NB4 (cell line): Measurements from ENCODE around the gene RPL32.

Source experiments
- DNase-seq: peaks from one replicate; pipeline ENCODE4 v3.0.0; 2010; ENCODE audit warnings: low read depth
- H3K4me3 ChIP-seq: one replicate; pipeline ENCODE4 v1.5.1; 2011; ENCODE audit warnings: mild to moderate bottlenecking, low read depth, low read length, moderate library complexity
- MYC ChIP-seq: IDR thresholded peaks from 2 replicates; pipeline ENCODE4 v1.6.1; 2011; ENCODE audit warnings: low read depth, low read length
- POLR2A ChIP-seq: IDR thresholded peaks from 2 replicates; pipeline ENCODE4 v1.6.1; 2011; ENCODE audit warnings: mild to moderate bottlenecking; ENCODE audit not compliant: insufficient read length; ENCODE audit errors: extremely low read depth
- TF ChIP-seq, protein P1 (sequence below): IDR thresholded peaks from 2 replicates; pipeline ENCODE4 v1.6.1; 2011; ENCODE audit warnings: low read depth, low read length
- TF ChIP-seq, protein P2 (sequence below): IDR thresholded peaks from one replicate; pipeline ENCODE4 v1.5.1; 2012; ENCODE audit warnings: low read depth, low read length

The RPL32 gene

DNA sequence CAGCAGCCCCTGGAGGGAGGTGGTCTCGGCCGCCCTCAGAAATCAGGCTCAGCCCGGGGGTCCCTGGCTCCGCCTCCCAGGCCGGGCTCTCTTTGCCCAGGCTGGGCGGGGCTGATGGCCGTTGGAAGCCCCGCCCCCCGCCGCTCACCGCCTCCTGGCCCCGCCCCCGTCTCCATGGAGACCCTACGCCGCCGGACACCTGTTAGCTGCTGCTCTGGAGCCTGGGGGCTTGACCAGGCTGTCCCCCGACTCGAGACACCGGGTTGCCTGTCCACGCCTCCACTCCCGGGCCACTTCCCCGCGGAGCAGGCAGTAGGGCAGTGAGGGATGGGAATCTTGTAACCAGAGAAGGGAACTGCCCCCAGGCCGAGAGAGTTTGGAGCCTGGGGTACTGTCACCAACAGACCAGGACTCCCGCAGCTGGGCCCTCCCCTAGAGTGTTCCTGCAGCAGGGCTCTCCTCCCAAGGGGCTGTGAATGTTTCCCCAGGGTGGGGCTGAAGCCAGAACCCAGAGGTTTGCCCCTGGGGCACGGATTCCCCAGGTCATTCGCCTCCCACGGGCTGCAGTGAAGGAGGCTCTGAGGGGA lies 27.8 kb upstream of the RPL32 start:
- DNase-seq: no peak
- TF ChIP-seq, protein P1, sequence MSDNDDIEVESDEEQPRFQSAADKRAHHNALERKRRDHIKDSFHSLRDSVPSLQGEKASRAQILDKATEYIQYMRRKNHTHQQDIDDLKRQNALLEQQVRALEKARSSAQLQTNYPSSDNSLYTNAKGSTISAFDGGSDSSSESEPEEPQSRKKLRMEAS: no peak
- TF ChIP-seq, protein P2, sequence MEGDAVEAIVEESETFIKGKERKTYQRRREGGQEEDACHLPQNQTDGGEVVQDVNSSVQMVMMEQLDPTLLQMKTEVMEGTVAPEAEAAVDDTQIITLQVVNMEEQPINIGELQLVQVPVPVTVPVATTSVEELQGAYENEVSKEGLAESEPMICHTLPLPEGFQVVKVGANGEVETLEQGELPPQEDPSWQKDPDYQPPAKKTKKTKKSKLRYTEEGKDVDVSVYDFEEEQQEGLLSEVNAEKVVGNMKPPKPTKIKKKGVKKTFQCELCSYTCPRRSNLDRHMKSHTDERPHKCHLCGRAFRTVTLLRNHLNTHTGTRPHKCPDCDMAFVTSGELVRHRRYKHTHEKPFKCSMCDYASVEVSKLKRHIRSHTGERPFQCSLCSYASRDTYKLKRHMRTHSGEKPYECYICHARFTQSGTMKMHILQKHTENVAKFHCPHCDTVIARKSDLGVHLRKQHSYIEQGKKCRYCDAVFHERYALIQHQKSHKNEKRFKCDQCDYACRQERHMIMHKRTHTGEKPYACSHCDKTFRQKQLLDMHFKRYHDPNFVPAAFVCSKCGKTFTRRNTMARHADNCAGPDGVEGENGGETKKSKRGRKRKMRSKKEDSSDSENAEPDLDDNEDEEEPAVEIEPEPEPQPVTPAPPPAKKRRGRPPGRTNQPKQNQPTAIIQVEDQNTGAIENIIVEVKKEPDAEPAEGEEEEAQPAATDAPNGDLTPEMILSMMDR: no peak
- no peak for TF ChIP-seq POLR2A
- no peak for TF ChIP-seq MYC
- H3K4me3 ChIP-seq: no peak overlapping the region

DNA sequence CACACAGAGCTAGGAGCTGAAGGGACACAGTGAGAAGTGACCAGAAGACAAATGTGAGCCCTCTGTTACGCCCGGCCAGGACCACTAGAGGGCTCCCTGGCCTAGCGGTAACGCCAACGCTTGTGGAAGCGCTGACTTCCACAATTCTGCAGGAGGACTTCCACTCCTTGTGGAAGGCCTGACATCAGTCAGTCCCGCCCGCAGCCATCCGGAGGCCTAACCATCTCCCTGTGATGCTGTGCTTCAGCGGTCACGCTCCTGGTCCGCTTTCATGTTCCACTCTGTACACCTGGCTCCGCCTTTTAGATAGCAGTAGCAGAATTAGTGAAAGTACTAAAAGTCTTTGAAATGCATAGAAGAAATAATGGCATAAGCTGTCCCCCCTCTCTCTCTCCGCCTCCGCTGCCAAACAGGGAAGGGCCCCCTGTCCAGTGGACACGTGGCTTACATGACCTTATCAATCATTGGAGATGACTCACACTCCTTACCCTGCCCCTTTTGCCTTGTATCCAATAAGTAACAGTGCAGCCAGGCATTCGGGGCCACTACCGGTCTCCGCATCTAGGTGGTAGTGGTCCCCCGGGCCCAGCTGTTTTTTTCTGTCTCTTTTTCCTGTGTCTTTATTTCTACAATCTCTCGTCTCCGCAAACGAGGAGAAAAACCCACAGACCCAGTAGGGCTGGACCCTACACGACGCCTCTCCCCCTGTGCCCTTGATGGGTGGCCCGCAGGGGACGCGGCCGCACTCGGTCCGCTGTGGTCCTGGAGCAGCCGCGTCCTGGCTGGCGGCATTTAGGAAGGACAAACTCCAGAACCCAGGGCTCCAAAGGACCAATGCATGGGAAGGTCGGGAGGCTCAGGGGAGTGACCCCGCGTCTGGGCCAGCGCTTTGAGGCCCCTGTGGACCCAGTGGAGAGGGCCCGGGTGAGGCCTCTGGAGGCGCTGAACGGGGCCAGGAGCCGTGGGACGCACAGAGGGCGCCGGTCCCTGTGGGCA lies 27.0 kb upstream of the RPL32 start:
- TF ChIP-seq, protein P1: no peak
- TF ChIP-seq MYC (no peak), POLR2A (no peak)
- TF ChIP-seq, protein P2: peak; percentile 94
- H3K4me3 ChIP-seq: no peak overlapping the region
- peak; percentile 79 for DNase-seq

DNA sequence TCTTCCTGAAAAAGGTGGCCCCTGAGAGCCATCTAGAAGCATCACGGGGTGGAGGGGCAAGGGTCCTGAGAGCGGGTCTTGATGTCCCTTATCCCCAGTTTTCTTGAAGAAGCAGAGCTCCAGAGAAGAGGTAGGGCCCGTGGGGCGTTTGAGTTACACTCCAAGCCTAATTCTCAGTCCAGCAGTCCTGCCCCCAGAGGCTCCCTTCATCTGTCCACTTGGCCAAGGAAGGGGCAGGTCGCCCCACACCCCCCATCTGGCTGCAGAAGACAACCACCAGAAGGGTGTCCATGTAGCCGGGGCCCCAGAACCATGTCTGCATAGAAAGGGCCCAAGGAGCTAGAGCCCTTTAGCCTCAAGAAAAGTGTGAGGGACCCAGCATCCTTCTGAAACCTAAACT lies 25.5 kb upstream of the RPL32 start:
- DNase-seq: no peak
- H3K4me3 ChIP-seq: no peak overlapping the region
- TF ChIP-seq, protein P1: no peak
- TF ChIP-seq, protein P2: no peak
- TF ChIP-seq POLR2A (no peak), MYC (no peak)

DNA sequence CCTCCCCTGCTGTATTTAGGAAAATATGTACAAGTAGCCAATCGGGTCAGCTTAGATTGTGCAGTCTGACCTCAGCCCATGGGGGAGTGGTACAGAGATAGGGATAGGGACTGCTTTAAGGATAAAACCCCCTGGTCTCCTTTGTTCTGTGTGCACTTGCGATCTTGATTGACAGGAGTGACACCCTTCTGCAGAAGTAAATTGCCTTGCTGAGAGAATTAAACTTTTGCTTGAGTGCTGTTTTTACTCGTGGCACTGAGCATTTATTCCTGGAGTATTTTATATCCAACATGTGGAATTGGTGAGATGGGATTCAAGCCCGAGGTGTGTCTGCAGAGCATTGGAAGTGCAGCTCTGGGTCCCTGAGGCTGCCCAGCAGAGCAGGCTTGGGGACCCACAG lies 23.9 kb upstream of the RPL32 start:
- TF ChIP-seq MYC: no peak
- TF ChIP-seq POLR2A: no peak
- no peak for DNase-seq

DNA sequence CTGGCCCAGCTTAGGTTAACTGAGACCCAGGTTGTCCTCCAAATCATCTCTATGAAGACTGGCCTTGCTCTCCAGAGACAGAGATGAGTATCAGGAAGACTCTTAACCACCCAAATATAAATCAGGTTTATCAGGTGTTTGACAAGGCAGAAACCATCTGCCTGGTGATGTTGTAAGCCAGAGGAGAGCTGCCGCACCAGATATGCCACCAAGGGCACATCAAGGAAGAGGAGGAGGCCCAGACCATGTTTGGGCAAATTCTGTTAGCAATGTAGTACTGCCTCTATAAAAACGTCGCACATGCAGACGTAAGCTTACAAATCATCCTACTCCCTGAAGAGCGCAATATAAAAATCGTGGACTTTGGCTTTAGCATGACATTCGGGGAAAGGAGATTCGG lies 21.0 kb upstream of the RPL32 start:
- TF ChIP-seq MYC (no peak), POLR2A (no peak)
- TF ChIP-seq, protein P1: no peak
- TF ChIP-seq, protein P2: no peak
- DNase-seq: no peak

More for the DNA sequence above, 23.9 kb upstream of the RPL32 start:
- H3K4me3 ChIP-seq: no peak overlapping the region

DNA sequence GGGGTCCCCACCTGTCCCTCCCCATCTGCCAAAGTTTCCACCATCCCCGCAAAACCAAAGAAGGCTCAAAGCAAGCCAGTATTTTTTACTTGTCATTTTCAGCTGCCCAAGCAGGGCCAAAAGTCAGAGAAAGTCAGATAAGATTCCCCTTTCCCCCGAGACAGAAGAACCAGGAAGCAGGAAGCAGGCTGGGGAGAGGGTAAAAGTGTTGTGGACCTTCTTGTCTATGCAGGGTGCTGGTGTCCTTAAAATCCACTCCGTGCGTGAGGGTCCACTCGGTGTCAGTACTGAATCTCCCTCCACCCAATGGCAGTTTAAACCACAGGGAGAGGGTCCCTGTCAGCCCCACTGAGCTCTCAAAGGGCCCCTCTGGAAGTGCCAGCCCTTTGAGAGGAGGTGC lies 20.2 kb upstream of the RPL32 start:
- H3K4me3 ChIP-seq: no peak overlapping the region
- TF ChIP-seq MYC: no peak
- TF ChIP-seq, protein P2: no peak
- no peak for TF ChIP-seq POLR2A
- TF ChIP-seq, protein P1: no peak
- no peak for DNase-seq

More for the DNA sequence above, 21.0 kb upstream of the RPL32 start:
- H3K4me3 ChIP-seq: no peak overlapping the region
